Erythroblast (primary cell): ENCODE results near the gene DDX27.

Experiments used
- DNase-seq, 2 experiments: peaks; one replicate each; lab custom pipeline; 2025; lab: John Stamatoyannopoulos, UW
- GATA1 ChIP-seq: IDR thresholded peaks from 2 replicates; pipeline ENCODE4 v1.6.1; 2011; ENCODE audit warnings: low read depth, mild to moderate bottlenecking, control low read depth, low read length, moderate library complexity
- POLR2A ChIP-seq: IDR thresholded peaks from 2 replicates; pipeline ENCODE4 v1.6.1; 2011; ENCODE audit warnings: mild to moderate bottlenecking, low read length

Gene DDX27

GRCh38 chr20:49288250-49288751, 69.1 kb downstream of the DDX27 start:
- DNase-seq: no peak
- TF ChIP-seq POLR2A (no peak), GATA1 (no peak)

- TF ChIP-seq GATA1 (no peak), POLR2A (peak; percentile 50)
- no peak for DNase-seq
Observed at GRCh38 chr20:49288784-49289696, 69.8 kb downstream of the DDX27 start.

- TF ChIP-seq GATA1: no peak
- no peak for TF ChIP-seq POLR2A
- peak in 1 of 2 experiments; percentile 20 for DNase-seq
Observed at GRCh38 chr20:49290608-49291191, 71.5 kb downstream of the DDX27 start.

GRCh38 chr20:49291200-49291599, 72.0 kb downstream of the DDX27 start:
- DNase-seq: peak in 1 of 2 experiments; percentile 29
- TF ChIP-seq POLR2A: no peak
- TF ChIP-seq GATA1: no peak

GRCh38 chr20:49292010-49292409, 72.8 kb downstream of the DDX27 start:
- no peak for DNase-seq
- TF ChIP-seq GATA1: no peak
- TF ChIP-seq POLR2A: no peak

- no peak for DNase-seq
- no peak for TF ChIP-seq GATA1
- no peak for TF ChIP-seq POLR2A
Observed at GRCh38 chr20:49293122-49293521, 73.9 kb downstream of the DDX27 start.
